Measurements from ENCODE around the gene C5orf63.

DNA sequence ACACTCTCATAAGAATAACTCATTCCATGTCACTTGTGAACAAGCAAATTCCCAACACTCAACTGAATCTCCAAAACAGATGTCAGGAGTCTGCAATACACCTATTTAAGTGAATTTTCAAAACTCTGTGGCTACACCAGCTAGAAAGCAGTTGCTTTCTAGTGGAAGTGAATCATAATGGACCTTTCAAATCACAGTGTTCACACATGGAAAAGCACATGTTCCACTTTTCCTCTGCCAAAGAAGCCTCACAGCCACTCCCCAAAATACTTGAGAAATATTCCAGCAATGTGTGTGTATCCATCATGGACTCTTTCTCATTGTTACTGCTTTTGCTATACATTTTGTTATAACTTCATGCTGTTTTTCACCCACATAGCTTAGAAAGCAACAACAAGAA is 60.4 kb downstream of the C5orf63 start:
- no peak for TF ChIP-seq POLR2AphosphoS5 (IDR thresholded peaks at IDR 0.05; ENCODE audit: insufficient read depth, low read depth, low read length)
- TF ChIP-seq, protein P1, sequence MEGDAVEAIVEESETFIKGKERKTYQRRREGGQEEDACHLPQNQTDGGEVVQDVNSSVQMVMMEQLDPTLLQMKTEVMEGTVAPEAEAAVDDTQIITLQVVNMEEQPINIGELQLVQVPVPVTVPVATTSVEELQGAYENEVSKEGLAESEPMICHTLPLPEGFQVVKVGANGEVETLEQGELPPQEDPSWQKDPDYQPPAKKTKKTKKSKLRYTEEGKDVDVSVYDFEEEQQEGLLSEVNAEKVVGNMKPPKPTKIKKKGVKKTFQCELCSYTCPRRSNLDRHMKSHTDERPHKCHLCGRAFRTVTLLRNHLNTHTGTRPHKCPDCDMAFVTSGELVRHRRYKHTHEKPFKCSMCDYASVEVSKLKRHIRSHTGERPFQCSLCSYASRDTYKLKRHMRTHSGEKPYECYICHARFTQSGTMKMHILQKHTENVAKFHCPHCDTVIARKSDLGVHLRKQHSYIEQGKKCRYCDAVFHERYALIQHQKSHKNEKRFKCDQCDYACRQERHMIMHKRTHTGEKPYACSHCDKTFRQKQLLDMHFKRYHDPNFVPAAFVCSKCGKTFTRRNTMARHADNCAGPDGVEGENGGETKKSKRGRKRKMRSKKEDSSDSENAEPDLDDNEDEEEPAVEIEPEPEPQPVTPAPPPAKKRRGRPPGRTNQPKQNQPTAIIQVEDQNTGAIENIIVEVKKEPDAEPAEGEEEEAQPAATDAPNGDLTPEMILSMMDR (IDR thresholded peaks at IDR 0.05; ENCODE audit: extremely low read depth in 1 of 2, insufficient read depth in 1 of 2, low read depth in 1 of 2, low read length in 2 of 2), result no peak
